Upper lobe of right lung (tissue), 1 donor: ENCODE measurements around the gene GATD1. TPM values are rescaled to one million over a fixed set of nuclear protein-coding genes. Genes with fewer than 3 reads are reported as not detected.

Experiments
- ATAC-seq: fragments of 200-7000 bp; cut with Tn5 transposase; one replicate; pipeline ENCODE4 v1.9.1; 2020; ENCODE audit warnings: mild to moderate bottlenecking, moderate library complexity
- DNase-seq: peaks from one replicate; pipeline ENCODE4 v3.0.0-alpha.2; 2020
- H3K27ac ChIP-seq: fragments of 200-600 bp; one replicate; pipeline ENCODE4 v1.8.0; 2022
- H3K27me3 ChIP-seq: fragments of 200-600 bp; one replicate; pipeline ENCODE4 v1.8.0; 2022; ENCODE audit warnings: mild to moderate bottlenecking
- H3K36me3 ChIP-seq: fragments of 200-600 bp; one replicate; pipeline ENCODE4 v1.8.0; 2022
- H3K4me1 ChIP-seq: fragments of 200-600 bp; one replicate; pipeline ENCODE4 v1.8.0; 2022
- H3K4me3 ChIP-seq: fragments of 200-600 bp; one replicate; pipeline ENCODE4 v1.8.0; 2022; ENCODE audit warnings: mild to moderate bottlenecking
- H3K9me3 ChIP-seq: fragments of 200-600 bp; one replicate; pipeline ENCODE4 v1.8.0; 2022
- CTCF ChIP-seq: fragments of 200-600 bp; IDR thresholded peaks from one replicate; pipeline ENCODE4 v1.8.0; 2022; ENCODE audit warnings: antibody characterized with exemption
- intact Hi-C: fragments of 100-400 bp; cut with DNase I; formaldehyde crosslinking; loops from one replicate; pipeline ENCODE4 v1.11.0; 2022
- total RNA-seq: library from RNA; stranded (reverse); fragmentation: NEBNext Ultra II Directional; extraction: Animal tissue kit (Norgen Biotek cat#: 25700); gene quantifications from one replicate; pipeline ENCODE4 v1.2.1, GENCODE V29; 2021
- donor health status: DM: no; HTN: yes; CAD: no; lungs with severe emphysema.

The GATD1 gene
- total RNA-seq, 1 donor from 2014 or later = 62.5 TPM

- intact Hi-C loops = no loop called here
- H3K4me1 ChIP-seq = peaks cover 23% of the 10 kb centered on the region
Observed at GRCh38 chr11:773830-774229, 3.5 kb downstream of the GATD1 start.

GRCh38 chr11:773425-773824, 3.9 kb downstream of the GATD1 start:
- Histone ChIP-seq H3K4me1 (peaks cover 22% of the 10 kb centered on the region), H3K27me3 (no peaks in the 10 kb centered on the region), H3K4me3 (no peak overlapping the region), H3K27ac (no peak overlapping the region), H3K9me3 (no peaks in the 10 kb centered on the region), H3K36me3 (peaks cover 34% of the 10 kb centered on the region)
- intact Hi-C loops = no loop called here
- DNase-seq = peak; percentile 58
- no peak for ATAC-seq
- no peak for TF ChIP-seq CTCF

More at GRCh38 chr11:773830-774229, 3.5 kb downstream of the GATD1 start:
- DNase-seq (peak; percentile 62), ATAC-seq (no peak)
- no peak for TF ChIP-seq CTCF
- H3K4me3 ChIP-seq = no peak overlapping the region
- H3K36me3 ChIP-seq = peaks cover 34% of the 10 kb centered on the region
- H3K27ac ChIP-seq = no peak overlapping the region
- no peaks in the 10 kb centered on the region for H3K9me3 ChIP-seq
- no peaks in the 10 kb centered on the region for H3K27me3 ChIP-seq

GRCh38 chr11:772429-773390, 4.6 kb downstream of the GATD1 start:
- Histone ChIP-seq H3K4me1 (peaks cover 16% of the 10 kb centered on the region), H3K4me3 (no peak overlapping the region), H3K36me3 (peaks cover 34% of the 10 kb centered on the region), H3K27ac (no peak overlapping the region), H3K27me3 (no peaks in the 10 kb centered on the region), H3K9me3 (no peaks in the 10 kb centered on the region)
- ATAC-seq (no peak), DNase-seq (peak; percentile 61)
- intact Hi-C loops = no loop called here
- no peak for TF ChIP-seq CTCF

GRCh38 chr11:771617-772204, 5.6 kb downstream of the GATD1 start:
- peaks cover 16% of the 10 kb centered on the region for H3K4me1 ChIP-seq
- ATAC-seq (peak; percentile 4), DNase-seq (no peak)
- no peaks in the 10 kb centered on the region for H3K9me3 ChIP-seq
- intact Hi-C loops = no loop called here
- H3K27me3 ChIP-seq = no peaks in the 10 kb centered on the region
- no peak for TF ChIP-seq CTCF
- no peak overlapping the region for H3K27ac ChIP-seq
- H3K36me3 ChIP-seq = peaks cover 38% of the 10 kb centered on the region
- H3K4me3 ChIP-seq = no peak overlapping the region

- Histone ChIP-seq H3K27me3 (no peaks in the 10 kb centered on the region), H3K27ac (no peak overlapping the region), H3K36me3 (peaks cover 46% of the 10 kb centered on the region), H3K4me1 (peaks cover 10% of the 10 kb centered on the region), H3K4me3 (no peak overlapping the region), H3K9me3 (no peaks in the 10 kb centered on the region)
- no peak for TF ChIP-seq CTCF
- intact Hi-C loops = no loop called here
- peak; percentile 57 for DNase-seq
- ATAC-seq = peak; percentile 2
Observed at GRCh38 chr11:770642-771616, 6.4 kb downstream of the GATD1 start.
